HL-60/S4 treated with retinoic acid at 250 ng/mL for 4 days and 3 days (cell line): ENCODE results near the gene DMD.
"Not testable (repeated sequence)": the region's sequence is repeated elsewhere in the genome, so short reads cannot be mapped to it uniquely, and the experiment has no call there.

ENCODE experiments used
- in situ Hi-C: fragments of 300-500 bp; cut with MboI; formaldehyde crosslinking; loops from 2 replicates; pipeline ENCODE4 v1.7.0; 2022; ENCODE audit warnings: low sequenced_read_pairs

DMD gene

DNA sequence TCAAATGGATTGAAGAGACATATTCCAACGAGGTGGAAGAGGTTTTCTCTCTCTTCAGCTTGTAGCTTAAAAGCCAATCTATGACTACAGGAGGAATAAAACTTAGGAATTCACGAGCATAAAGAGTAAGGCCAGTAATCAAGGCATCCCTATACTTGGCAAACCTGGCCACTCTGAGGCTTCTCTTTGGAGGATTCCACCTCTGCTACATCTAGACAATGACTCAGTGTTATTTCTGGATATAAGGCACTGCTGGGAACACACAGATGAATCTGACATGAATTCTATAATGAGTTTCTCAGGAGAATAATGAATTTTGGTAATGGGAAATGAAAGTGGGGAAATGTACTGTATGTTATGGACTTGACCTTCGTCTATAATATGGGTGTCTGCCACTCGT is 1123.7 kb downstream of the DMD start:
- in situ Hi-C loops, result no loop called here

DNA sequence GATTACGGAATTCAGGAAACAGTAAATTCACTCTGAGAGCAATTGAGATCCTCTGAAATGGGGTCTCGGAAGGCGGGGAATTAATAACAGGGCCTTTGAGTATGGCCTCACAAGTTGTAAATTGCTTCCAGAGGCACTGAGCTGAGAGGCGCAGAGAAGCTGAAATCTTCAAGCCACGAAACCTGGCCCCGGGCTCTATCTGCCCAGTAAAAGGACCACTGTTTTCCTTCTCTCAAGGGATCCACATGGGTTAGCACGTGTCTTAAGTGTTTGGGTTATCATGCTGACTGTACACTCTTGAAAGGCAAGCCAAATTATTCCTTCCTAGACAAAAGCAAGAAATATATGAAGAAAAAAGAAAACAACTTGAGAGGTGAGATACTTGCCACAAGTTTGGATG is 1126.6 kb downstream of the DMD start:
- in situ Hi-C loops, result no loop called here

DNA sequence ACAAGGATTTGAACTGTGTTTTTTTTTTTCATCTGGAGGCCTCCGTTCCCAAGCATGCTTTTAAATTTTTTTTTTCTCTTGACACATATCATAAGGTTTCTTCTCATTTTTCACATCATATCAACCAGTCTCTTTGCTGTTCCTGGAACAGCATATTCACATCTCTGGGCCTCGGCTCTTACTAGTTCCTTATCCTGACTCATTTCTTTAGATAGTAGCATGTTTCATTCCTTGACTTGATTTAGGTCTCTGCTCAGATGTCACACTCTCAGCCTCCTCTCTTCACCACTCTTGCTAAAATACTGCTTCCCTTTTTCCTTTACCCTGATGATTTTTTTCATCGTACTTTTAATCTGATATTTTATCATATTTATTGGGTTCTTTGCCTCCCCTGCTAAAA is 1163.1 kb downstream of the DMD start:
- in situ Hi-C loops, result no loop called here

DNA sequence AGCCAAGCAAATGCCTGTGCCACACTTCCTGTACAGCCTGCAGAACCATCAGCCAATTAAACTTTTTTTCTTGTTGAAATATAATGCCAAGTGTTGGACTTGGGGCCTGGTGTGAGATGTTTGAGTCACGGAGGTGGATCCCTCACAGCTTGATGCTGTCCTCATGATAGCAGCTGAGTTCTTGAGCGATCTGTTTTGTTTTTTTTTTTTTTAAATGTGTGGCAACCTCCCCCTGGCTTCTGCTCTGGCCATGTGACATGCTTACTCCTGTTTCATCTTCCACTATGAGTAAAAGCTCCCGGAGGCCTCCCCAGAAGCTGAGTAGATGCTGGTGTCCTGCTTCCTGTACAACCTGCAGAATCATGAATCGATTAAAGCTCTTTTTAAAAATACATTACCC is 1166.2 kb downstream of the DMD start:
- in situ Hi-C loops, result no loop called here

DNA sequence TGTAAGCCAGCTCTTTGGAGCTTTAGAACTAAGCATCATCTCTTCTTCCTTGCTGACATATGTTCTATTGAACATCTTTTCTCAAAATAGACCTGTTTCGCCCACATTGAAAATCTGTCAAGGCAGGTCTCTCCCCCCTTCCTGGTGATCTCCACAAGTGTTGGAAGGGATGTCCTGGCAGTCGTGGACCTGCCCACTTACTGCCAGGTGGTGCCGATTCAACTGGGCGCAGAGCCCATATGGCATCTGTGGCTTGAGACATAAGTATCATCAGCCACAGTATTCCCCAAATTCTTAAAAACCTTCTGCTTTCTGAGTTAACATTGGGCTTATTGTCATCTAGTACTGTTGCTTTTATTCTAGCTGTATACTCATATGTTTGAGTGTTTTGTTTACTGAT is 1170.2 kb downstream of the DMD start:
- in situ Hi-C loops, result no loop called here

DNA sequence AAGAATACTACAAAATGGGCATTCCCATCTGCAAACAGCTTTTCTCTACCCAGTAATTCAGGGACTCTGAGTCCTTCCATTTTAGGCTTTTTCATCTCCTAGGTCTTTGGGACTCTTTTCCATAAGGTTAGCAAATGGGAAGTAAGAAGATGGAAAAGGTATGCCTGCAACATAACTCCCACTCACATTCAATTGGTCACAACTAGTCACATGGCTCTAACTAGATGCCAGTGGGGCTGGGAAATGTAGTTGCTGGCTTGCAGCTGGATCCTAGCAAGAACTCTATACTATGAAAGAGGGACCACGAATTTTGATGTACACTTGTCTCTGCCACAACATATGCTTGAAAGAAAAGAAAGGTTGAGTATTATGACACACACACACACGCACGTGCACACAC is 1184.6 kb downstream of the DMD start:
- in situ Hi-C loops, result no loop called here

DNA sequence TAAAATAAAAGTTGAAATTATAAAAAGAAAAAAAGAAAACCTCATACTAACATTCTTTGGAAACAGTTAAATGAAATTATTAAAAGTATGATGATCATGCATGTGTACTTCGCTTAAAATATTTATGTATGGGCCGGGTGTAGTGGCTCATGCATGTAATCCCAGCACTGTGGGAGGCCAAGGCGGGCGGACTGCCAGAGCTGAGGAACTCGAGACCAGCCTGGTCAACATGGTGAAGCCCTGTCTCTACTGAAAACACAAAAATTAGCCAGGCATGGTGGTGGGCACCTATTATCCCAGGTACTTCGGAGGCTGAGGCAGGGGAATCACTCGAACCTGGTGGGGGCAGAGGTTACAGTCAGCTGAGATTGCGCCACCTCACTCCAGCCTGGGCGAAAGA is 1187.3 kb downstream of the DMD start:
- in situ Hi-C loops, result no loop called here

DNA sequence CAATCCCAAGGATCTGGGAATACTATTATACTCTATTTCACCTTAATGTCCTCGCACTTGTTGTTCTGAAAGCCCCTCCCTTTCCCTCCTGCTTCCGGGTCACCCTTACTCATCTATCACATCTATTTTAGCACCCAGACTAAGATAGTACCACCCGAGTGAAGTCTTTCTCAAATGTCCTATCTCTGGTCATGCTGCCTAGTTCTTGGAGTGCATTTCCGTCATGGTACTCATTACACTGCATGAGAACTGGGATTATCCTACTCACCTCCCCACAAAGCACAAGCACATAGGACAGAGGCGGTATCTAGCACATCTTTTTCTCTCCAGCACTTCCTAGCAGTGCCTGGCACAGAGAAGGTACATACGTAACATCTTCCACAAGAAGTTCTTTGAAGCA is 1195.2 kb downstream of the DMD start:
- in situ Hi-C loops, result no loop called here

DNA sequence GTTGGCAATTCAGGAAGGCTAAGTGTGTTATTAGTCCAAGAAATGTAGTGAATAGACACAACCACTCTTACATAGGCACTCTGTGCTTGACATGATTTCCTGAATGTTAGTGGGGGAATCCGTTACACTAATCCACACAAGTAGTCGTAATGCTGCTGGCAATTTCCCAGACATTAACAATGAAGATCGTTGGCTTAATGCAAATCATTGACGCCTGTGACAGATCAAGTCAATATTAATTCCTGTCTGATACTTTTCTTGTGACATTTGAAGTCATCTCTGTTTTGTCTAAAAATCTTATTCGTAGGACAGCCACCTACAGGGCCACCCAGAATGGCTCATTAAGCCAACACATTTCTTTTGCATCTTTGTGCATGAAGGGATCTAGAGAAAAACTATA is 1200.4 kb downstream of the DMD start:
- in situ Hi-C loops, result no loop called here

DNA sequence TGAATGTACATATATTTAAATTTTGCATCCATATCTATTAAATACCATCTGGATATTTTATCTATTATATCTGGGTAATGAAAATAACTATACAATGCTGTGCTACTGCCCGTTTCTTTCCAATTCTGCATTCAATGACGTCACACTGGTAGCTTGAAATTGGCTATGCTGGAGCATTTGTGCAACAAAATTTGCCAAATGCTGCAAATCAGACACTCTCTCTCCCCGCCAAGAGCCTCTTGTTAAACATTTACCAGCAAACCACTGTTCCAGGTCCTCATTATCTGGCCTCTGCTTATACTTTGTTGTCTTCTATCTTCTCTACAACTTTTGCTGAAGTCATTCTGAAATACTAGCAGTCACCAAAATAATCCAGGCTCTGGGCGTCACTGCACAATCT is 1201.1 kb downstream of the DMD start:
- in situ Hi-C loops, result no loop called here

DNA sequence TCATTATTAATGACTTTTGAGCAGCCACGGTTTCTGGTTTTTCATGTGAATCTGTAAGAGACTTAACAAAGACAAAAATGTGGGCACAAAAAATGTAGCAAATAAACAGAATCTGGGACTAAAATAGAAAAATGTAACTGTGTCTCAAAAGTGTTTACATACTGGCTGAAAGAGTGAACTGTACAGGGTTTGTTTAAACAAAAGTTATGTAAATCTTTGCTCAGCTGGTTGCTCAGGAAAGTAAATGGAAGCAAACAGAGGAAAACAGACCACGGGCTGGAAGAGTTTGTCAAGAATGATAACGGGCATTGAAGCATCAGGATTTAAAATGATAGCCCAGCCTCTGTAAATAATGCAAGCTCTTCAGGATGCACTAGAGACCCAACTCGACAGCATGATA is 1217.7 kb downstream of the DMD start:
- in situ Hi-C loops, result no loop called here

DNA sequence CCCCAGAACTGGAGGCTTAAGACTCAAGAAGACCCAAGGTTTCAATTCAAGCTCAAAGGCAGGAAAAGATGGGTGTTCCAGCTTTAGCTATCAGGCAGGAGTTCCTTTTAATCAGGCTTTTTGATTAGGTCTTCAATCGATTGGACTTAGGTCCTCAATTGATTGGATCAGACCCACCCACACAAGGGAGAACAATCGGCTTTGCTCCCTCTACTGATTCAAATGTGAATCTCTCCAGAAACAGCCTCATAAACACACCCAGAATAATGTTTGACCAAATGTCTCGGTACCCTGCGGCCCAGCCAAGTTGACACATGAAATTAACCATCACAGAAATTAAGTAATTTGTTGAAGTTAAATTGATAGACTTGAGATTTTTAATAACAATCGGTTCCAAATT is 1222.4 kb downstream of the DMD start:
- in situ Hi-C loops, result no loop called here

DNA sequence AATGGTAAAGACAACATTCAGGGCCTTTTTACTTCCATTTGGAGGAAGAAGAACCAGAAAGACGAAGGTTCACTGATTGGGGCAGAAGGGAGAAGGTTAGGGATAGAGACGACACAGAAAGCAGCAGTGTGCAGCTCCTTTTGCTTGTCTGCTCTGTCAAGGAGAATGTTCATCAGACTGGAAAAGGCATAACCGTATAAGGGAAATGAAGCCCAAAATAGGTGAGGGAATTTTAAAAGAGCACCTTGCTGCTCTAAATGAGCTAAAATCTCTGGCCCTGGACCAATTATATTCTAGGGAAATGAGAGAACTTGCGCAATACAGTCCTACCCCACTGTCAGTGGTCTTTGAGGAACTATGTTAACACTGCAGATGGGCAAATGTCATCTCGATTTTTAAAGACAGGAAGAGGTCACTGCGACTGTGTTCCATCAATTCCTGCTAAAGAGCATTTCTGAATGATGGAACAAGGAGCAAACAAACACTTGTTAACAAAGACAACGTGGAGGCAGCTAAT is 1229.7 kb downstream of the DMD start:
- in situ Hi-C loops, result no loop called here

DNA sequence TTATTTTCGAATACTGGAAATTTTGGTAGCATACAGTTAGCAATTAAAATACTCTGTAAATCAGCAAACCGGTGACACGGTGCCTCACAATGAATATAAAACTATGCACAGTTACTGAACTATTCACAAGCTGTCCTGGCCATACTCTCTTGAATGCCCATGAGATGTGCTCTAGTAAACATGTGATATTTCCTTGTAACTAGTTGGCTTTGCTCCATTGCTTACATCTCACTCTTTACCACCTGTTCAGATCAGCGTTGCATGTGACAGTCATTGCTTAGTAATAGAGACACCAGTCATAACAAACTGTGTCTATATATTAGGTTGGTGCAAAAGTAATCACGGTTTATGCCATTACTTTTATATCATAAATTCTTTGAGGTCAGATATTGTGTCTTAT is 1241.6 kb downstream of the DMD start:
- in situ Hi-C loops, result no loop called here

DNA sequence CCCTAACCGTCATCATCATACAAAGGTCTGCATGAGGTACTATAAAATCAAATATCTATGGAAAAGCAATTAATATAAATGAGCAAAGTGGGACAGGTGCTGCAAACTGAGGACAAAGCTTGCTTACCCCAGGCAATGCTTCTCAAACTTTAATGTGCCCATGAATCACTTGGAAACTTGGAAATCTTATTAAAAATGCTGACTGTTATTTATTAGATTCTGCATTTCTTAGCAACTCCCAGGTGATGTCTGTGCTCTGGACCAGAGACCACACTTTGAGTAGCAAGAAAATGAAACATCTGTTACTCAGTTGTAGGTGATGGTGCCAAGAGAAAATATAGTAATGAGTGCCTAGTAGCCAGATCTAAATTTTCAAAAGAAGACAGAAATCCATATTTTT is 1249.1 kb downstream of the DMD start:
- in situ Hi-C loops, result no loop called here

DNA sequence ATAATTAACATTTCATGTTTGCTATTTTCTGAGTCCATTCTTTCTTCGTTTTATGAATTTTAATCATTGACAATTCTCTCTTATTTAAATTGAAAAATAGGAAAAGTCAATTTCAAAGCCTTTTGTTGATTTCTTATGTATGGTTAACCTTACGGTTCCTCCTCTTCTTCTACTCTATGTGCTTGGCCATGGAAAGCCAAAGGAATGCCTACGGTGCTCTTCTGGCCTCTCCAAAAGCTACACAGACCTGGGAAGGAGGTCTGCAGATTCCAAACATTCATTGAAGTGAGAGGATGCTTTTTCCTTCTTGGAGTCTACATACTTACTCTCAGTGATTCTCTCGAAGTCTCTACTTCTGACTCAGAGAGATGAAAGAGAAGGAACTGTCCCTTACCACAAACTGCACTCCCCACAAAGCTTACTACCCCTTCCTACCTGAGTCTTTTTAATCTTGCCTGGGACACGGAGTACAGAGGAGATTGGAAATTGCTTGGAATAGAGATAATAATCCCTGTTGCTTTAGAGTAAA is 1276.4 kb downstream of the DMD start:
- in situ Hi-C loops, result no loop called here

DNA sequence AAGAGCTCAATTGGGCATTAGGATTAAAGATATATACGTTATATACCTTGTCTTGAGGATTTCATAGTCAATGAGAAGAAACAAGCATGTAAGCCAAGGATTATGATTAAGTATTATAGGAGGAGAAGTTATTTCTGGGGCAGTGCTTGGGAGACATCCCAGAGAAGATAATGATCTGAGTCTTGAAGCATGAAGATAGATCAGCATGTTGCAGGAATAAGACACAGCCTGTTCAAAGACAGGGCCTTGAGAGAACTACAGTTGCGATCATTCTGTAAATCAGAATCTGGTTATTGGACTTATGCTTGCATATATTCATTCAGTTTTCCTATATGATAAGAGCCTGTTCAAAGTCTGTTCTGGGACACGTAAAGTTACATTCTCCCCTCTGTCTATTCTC is 1277.3 kb downstream of the DMD start:
- in situ Hi-C loops, result no loop called here

DNA sequence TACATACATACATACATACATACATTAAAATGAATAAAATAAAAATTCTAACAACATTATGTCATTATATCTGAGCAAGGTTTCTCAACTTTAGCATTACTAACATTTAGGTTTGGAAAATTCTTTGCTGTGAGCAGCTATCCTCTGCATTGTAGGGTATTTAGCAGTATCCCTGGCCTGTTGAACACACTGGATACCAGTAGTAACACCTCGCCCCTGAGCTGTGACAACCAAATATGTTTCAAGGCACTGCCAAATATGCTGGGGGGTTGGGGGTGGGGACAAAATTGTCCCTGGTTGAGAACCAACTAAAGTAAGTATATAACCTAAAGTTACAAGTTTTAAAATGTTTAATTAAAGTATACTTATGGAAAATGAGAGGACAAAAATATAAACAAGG is 1278.6 kb downstream of the DMD start:
- in situ Hi-C loops, result no loop called here

DNA sequence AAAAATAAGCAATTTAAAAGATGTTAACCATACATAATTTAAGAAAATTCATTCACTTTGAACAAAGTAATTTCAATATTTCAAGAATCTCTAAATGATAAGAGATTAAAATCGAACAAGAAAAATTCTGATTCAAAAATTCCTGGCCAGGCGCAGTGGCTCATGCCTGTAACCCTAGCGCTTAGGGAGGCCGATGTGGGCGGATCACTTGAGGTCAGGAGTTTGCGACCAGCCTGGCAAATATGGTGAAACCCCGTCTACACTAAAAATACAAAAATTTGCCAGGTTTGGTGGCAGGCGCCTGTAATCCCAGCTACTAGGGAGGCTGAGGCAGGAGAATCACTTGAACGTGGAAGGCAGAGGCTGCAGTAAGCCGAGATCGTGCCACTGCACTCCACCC is 1279.0 kb downstream of the DMD start:
- in situ Hi-C loops, result not testable (repeated sequence)

DNA sequence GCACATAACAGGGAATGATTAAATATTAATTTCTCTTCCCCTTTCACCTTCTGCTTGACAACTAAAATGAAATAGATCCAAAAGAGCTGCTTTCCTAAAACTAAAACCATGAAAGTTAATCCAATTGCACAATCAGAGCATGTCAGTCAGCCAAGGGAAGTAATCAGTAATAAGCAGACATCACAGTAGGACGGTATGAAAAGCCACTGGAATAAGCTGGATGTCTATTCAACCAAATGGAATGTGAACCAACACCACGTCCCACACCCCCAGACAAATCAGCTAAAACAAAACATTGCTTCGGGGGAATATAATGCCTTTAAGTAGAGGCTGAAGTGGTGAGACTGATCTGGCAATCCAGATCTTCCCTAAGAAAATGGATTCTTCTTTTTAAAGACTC is 1280.1 kb downstream of the DMD start:
- in situ Hi-C loops, result no loop called here

DNA sequence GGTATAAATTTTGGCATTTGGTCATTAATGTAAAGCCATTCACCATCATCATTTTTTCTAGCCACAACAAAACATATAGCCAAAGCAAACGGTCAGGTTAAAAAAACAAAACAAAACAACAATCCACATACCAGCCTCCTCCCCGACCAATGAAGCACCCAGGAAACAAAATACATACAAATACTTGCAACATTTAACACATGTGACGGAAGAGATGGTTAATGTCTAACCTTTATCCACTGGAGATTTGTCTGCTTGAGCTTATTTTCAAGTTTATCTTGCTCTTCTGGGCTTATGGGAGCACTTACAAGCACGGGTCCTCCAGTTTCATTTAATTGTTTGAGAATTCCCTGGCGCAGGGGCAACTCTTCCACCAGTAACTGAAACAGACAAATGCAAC is 1282.0 kb downstream of the DMD start:
- in situ Hi-C loops, result no loop called here

DNA sequence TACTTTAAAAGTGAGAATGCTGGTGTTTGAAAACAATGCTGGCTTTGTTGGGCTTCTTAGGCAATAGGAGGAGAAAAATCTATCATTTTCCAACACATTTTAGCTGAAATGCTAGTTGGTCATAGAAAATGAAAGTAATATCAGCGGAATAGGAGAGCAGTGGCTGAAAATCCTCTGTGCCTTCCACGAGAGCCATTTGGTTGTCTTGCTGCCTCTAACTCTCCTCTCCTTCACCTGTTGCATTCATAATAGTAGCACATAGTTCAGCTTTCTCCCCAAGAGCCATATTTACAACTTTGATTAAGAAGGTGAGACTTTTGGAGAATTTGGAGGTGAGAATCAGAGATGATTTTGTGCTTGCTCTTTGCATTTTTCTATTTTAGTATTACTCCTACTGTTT is 1290.1 kb downstream of the DMD start:
- in situ Hi-C loops, result no loop called here

DNA sequence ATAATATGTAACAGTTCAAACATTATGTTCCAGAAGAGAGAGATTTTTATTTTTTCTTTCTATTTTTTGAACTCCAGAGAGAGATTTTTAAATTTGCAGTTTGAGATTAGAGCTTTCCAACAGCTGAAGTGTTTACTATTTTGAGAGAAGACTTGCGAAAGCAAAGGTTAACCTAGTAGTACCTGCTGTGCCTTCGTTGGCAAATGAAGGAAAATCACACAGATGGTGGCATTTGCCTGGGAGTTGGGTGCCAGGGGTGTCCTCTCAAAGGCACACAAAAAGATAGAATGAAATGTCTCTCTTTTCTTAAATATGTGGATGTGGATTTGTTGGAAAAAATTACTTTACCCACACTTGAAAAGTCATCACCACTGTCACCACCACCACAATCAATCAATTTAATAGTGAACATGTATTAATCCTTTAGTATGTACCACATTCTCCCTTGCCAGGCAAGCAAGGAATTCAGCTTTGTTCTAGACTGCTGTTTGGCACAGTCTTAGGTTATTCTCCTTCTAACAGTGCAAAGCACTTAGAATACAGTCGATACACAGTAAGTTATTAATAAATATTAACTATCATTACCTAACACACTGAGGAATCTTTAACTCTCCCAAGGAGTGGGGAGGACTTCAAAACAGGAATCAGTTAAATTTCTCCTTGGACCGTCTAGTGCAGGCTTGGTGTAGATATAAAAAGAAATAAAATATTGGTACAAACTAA is 1301.3 kb downstream of the DMD start:
- in situ Hi-C loops, result no loop called here
